Left renal pelvis (tissue), 4 donors: ENCODE data around the gene IGHMBP2. TPM values are rescaled to one million over a fixed set of nuclear protein-coding genes. Genes with fewer than 3 reads are reported as not detected.

Source experiments
- DNase-seq, 4 donors: peaks; one replicate each; pipeline ENCODE4 v3.0.0-alpha.2; 2013; ENCODE audit warnings: low read depth in 4 of 4, low spot score in 3 of 4
- polyA plus RNA-seq, 4 donors: library from polyadenylated mRNA; unstranded; fragments of 120-200 nt; gene quantifications; one replicate each; pipeline ENCODE4 v1.2.1, GENCODE V29; 2013; ENCODE audit not compliant: insufficient read length in 4 of 4

Gene IGHMBP2
- polyA plus RNA-seq, 4 donors, result 13.1 to 22.2 (median 15.9) TPM

DNA sequence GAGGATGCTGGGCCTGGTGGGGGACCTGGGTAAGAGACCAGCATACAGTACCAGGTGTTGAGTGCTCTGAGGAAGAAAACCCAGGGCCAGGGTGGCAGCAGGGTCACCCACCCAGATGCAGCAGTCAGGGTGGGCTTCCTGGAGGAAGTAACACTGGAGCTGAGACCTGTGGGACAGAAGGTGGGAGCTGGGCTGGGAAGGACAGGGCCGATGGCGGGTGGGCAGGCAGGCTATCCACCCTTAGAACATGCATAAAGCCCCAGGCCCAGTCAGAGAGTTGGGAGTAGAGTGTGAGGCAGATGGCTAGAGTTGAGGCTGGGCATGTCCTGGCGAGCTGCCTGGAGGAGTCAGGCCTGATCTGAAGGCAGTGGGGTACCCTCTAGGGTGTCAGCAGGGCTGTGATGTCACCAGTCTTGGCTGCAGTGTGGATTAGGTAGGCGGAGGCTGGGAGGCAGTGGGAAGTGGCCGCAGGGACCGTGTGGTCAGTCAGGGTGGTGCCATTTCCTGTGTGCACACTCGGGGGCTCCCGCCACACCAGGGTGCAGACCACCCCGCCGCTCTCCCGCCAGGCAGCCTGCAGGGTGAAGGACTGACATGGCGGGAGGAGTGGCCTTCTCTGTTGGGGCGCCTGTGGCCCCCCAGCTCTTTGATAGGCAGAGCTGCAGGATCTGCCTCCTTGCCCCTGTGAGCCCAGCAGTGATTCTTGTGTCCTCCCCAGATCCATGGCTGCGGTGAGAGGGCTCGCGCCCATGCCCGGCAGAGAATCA, 35.3 kb downstream of the IGHMBP2 start:
- DNase-seq, result no peak

DNA sequence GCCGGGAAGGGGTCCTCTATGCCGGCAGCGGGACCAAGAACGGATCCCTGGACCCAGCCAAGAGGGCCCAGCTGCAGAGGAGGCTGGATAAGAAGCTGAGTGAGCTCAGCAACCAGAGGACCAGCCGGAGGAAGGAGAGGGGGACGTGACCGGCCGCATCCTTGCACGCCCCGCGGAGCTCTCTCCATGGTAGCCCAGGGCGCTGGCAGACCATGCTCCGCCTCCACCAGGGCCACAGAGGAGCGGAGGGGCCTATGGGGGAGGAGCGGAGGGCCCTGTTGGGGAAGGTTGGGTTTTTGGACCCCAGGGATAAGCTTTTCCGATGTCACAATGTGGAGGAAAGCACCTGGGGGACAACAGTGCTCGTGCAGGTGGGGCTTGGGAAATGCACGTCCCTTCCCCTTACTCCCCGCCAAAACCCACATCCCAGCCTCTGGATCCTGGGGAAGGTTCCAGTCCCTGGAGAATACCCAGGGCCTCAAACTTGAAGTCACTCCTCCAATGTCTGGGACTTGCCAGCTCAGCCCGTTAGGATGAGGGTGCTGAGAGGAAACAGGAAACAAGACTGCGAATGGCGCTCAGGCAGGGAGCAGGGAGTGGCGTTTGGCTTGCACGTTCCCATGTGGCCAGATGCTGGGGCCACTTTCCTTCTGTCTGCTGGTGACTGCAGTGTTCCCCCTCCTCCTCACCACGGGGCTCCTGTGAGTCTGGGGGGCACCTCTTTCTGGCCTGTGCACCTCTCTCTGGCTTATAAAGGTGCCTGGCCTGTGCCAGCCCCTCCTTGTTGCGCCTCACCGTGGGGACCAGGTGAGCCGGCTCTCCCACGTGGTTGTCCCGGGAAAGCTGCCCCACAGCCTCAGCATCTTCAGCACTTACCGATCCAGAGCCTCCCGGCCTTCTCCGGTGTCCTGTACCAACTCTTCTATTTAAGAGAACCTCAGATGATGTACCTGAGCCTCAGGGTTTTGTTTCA, 36.2 kb downstream of the IGHMBP2 start:
- DNase-seq, result no peak

DNA sequence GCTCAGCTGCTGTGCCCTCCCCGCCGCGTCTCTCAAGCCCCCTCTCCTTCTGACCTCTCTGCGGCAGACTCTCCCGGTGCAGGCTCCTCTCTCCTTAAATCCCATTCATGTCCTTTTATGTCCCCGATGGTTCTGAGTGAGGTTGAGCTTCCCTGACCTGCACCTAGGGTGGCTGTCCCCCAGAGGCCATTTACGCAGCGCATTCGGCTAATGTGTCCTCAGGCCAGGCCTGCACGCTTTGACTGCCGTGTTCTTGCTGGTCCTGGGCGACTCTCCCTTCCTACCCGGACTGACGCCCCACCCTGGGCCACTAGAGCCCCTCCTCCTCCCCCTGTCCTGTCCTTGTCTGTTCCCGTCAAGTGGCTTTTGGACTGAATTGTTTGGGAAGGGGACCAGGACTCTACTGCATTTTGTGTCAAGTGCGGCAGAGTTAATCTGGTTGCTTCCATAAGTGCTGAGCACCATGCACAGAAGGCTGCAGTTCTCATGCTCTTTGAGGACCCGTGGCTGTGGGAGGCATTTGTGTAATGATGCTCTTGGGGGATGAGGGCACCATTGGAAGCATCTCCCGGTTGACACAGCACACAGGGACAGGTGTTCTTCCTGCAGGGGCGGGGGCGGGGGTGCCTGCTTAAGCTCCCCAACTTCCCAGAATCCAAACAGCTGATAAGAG, 37.1 kb downstream of the IGHMBP2 start:
- no peak for DNase-seq

DNA sequence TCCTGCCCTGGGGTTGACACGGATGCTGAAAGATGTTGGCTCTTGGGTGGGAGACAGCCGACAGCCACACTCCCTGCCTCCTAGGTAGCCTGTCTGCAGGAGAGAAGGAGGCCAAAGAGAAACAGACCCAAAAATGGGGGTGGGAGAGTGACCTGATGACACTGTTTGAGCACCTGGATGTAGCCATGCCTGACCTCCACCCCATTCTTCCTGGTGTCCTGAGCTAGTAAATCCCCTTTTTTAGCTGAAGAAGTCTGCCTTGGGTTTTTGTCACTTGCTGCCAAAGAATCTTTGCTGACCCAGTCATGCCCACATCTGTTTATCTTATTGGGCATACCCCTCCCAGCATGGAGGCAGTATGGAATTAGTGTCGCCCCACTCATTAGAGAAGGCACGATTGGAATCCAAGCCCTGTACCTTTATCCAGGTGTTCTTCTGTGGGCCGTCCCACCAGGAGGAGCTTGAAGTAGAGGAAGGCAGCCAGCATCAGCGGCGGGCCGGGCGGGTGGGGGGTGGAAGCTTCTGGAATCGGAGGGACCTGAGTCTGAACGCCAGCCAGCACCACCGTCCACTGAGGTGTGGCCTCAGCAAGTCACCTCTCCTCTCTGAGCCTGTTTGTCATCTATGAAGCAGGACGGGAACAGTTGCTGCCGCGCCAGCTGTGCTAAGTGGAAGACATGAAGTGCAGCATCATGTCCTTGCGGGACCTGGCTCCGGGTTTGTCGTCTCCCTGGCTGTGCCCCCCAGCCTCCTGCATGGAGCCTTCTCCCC, 37.8 kb downstream of the IGHMBP2 start:
- no peak for DNase-seq

DNA sequence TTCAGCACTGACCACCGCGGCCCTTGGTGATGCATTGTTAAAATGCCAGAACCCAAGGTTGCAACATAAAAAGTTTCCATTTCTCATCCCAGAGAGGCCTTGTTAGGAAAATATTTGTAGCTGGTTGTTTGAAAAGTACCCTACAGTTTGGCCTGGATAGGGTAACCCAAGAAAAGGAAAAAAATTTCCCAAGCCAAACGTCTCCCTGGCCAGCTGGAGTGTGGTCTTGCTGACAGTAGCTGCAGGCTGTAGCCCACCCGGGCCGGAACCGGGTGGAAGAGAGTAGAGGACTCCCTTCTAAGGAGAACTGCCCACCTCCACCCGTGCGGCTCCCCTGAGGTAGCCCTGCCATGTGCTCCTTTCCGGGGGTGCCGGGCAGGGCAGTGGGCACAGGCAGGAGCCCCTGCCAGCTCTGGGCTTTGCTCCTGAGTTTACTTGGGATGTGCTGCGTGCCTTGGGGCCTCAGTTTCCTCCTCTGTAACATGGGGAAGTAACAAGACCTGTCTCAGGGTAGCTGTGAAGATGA, 38.5 kb downstream of the IGHMBP2 start:
- DNase-seq, result no peak

DNA sequence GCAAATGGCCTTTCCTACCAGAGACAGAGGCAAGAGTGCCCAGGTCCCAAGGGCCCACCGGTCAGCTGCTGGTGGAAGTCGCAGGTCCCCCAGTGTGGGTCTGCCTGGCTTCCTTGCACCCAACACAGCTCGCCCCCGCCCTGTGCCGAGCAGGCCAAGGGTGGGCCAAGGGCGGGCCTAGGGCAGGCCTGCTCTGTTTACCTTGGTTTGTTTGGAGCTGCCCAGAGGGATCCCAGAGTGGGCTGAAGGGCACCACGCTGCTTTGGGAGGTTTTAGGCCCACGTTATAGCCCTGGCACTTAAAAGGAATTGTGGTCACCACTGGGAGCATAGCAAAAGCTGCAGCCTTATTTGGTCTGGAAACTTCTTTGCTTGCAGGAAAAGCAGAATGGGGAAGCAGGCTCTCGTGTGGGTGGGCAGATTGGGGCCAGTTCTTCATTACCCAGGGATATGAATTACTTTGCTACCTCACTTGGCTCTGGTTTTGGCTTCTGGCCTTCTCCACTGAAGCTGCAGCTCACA, 39.1 kb downstream of the IGHMBP2 start:
- DNase-seq, result no peak

DNA sequence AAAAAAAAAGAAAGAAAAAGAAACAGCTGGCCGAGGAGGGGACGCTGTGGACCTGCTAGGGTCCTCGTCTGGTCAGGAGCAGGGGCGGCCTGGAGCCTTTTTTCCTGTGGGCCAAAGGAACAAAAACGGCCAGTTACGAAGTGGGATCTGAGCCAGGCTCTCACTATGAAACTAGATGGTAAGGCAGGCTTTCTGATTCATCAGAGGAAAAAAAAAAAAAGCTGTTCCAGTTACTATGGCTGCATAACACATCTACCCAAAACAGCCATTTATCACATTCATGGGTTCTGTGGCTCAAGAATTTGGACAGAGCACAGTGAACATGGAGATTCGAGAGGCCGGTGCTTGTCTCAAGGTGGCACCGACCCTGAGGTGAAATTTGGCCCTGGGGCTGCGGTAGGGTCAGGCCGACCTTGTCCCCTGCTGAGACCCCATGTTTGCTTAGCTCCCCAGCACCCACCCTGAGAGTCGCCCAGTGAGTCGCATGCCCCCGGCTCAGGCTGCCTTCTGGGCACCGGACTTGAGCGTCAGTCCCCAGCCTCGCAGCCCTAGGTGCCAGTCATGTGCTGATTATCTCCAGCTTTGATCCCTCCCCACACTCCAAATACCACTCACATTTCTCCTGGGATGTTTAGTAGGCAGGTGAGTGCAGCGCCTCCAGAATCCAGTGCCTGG, 42.9 kb downstream of the IGHMBP2 start:
- peak in 2 of 4 donors; percentile 41 to 54 for DNase-seq

DNA sequence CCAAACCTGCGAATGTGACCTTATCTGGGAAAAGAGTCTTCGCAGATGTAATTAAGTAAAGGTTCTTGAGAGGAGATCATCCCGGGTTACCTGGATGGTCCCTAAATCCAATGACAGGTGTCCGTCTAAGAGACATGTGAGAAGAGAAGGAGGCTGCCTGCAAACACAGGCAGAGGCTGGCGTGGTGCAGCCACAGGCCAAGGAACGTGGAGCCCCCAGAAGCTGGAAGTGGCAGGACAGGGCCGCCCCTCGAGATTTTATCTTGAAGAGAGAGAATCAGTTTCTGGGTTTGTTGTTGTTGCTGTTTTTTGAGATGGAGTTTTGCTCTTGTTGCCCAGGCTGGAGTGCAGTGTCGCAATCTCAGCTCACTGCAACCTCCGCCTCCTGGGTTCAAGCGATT, 43.5 kb downstream of the IGHMBP2 start:
- no peak for DNase-seq

DNA sequence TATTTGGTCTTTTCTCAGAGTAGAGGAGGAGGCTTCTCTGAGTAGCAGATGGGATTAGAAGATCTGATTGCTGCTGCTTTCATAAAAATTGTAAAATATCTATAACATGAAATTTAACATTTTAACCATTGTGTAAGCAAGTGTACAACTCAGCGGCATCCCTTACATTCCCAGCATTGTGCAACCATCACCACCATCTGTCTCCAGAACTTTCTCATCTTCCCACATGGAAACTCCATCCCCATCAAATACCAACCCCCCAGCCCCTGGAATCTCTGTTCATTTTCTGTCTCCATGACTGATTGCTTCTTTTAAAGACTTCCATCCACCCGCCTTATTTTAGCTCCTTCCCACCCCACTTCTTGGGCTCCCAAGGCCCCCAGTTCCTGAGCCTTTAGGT, 44.8 kb downstream of the IGHMBP2 start:
- no peak for DNase-seq

DNA sequence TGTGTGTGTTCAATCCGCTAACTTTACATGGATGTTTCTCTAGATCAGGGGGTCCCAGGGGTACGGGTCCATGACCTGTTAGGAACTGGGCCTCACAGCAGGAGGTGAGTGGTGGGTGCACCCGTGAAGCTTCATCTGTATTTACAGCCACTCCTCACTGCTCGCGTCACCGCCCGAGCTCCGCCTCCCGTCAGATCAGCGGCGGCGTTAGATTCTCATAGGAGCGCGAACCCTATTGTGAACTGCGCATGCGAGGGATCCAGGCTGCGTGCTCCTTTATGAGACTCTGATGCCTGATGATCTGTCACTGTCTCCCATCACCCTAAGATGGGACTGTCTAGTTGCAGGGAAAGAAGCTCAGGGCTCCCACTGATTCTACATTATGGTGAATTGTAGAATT, 45.2 kb downstream of the IGHMBP2 start:
- DNase-seq, result no peak

DNA sequence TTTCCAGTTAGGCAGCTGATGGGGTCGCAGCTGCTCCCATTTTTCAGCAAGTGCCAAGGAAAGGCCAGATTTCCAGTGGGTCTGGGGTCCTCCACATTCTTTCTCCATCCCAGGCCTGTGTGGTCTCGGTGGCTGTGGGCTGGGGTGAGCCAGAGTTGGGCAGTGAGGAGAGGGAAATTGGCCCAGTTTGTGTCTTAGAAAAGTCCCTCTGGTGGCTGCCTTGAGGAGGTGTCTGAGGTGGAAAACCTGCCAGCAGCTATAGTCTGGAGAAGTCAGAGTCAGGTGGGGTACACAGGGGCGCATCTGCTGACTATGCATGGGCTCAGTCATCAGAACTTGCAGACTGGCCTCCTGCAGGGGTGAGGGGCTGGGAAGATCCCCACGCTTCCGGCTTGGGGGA, 46.6 kb downstream of the IGHMBP2 start:
- DNase-seq, result no peak

DNA sequence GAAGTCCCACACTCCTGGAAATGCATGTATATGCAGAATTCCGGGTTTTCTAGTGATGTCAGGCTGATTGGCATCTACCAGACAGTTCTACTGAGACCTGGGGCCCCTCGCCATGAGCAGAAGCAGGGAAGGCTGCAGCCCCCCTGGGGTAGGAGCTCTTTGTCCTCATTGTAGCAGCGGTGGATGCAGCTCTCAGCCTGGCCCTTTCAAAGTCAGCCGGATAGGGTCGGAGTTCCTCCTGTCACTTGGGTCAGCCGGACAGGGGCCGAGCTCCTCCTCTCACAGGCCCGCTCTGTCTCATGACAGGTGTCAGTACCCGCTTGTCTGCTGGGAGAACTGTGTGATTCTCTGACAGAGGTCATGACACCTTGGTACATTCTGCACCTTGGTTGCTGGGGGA, 47.1 kb downstream of the IGHMBP2 start:
- DNase-seq, result no peak

DNA sequence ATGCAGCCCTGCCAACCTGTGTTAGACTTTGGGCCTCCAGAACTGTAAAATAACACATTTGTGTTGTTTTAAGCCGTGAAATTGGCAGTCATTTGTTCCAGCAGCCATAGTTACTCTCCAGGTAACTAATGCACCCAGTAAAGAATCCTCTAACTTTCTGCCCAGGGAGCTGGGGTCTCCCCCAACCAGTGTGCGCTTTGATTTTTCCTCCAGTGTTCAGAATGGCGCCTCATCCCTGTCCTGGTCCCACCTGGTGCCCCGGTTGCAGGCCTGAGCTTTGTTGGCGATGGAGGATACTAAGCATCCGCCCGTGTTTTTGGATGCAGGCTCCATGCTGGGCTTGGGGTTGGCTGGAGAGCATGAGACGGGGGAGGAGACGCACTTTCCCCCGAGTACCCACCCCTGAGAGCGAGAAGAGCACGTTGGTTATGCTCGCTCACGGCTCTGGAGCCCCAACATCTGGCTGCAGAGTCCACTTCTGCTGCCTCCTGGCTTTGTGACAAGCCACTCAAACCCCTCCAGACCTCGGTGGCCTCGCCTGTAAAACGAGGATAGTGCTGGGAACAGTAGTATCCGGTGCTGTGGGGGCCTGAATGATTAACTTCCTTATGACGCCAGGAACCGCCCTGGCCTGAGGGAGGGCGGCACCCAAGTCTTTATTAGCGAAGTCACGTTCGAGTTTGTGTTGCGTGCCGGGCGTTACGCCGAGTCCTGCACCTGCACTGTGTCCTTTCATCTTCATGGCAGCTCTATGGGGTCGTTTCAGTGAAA, 51.3 kb downstream of the IGHMBP2 start:
- DNase-seq, result peak in 2 of 4 donors; percentile 5 to 32

DNA sequence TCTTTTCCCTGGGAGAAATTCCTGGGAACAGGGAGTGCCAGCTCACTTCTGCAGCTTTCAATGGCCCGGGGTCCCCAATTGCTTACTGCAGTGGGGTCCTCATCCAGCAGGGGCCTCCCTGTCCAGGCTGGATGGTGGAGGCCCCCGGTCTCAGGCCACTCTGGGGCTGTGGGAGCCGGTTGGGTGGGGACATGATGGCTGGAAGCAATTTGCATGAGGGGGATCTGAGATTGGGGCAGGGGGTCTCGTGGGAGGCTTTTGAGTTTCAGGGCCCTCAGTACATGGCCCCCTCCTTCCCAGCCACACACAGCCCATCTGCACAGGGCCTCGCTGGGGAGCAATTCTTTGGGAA, 51.9 kb downstream of the IGHMBP2 start:
- DNase-seq, result no peak

DNA sequence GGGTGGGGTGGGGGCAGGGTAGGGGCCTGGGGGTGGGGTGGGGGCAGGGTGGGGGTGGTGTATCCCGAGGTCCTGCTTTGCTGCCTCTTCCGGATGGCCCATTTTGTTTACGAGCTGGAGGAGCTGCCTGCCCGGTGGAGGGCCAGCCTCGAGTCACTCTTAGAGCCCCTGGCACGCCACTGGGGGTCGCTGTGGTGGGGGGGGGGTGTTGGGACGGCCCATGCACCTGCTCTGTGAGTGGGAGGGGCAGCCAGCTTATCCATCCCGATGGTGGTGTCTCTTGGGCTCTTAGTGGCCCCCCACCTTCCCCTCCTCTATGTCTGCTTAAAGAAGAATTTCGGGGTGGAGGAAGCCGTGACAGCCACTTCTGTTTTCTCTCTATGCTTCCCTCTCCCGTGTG, 52.5 kb downstream of the IGHMBP2 start:
- DNase-seq, result no peak

DNA sequence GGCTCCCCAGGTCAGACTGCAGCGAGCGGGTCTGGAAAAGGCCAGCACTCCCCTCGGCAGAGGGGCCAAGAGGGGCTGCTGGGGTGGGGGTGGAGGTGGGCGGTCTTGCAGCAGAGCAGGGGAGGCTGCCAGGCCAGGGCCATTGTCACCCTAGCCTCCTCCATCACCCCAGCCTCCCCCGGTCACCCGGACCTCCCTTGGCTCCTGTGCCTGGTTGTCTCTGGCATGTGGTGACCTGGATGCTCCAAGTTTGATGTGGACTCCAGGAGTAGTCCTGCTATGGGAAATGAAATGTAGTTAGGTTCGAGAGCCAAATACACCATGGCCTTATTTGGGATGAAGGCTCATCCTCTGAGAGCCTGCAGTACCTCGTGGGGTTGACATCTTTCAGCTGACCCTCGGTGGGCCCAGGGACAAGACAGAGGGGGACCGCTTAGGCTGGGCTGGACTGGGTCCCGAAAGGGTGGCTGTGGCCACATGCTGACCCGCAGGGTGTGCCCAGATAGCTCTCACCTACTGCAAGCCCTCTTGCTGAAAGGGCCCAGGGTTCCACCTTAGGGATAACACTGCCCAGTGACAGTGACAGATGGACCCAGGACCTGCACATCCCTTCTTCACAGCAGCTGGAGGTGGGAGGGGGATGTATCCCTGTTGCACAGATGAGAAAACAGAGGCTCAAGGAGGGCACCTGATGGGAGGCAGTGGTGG, 53.0 kb downstream of the IGHMBP2 start:
- DNase-seq, result no peak

DNA sequence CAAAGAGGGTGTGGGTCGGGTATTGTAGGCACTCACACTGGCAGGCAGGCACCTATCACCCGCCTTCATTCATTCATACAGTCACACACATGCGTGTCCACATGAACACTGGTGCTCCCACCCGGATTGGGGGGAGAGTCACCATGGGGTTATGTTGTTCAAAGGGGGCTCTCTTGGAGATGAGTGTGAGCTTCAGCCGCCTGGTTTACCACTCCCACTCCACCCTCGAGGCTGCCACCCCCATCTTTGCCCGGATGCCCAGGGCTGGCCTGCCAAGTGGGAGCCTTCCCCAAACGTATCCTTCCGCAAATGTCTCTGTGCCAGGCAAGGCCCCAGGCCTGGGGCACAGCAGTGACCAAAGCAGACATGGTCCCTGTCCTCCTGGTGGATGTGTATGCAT, 54.5 kb downstream of the IGHMBP2 start:
- no peak for DNase-seq
